Keratinocyte (primary cell): Measurements from ENCODE around the gene C18orf54. TPM values are rescaled to one million over a fixed set of nuclear protein-coding genes. Genes with fewer than 3 reads are reported as not detected.

Source experiments
- DNase-seq: peaks from one replicate; pipeline ENCODE4 v3.0.0-alpha.2; 2011; ENCODE audit warnings: low read depth, missing footprints, low spot score
- FAIRE-seq: peaks from 2 replicates; lab custom pipeline; 2011; peaks lifted over from hg19 to GRCh38; lab: Jason Lieb, UNC
- H2AFZ ChIP-seq: 2 replicates; pipeline ENCODE4 v1.6.0; 2012; ENCODE audit warnings: low read length, control low read depth, inconsistent platforms; ENCODE audit not compliant: control insufficient read depth
- H3K27ac ChIP-seq: 2 replicates; pipeline ENCODE4 v1.5.1; 2011; ENCODE audit warnings: low read length; ENCODE audit not compliant: control insufficient read depth, insufficient read depth
- H3K27me3 ChIP-seq: 3 replicates; pipeline ENCODE4 v1.6.0; 2011; ENCODE audit warnings: low read length; ENCODE audit not compliant: control insufficient read depth, insufficient read depth; ENCODE audit errors: extremely low read depth
- H3K36me3 ChIP-seq, 2 experiments: 2 replicates in 1 of 2; 3 replicates in 1 of 2; pipeline ENCODE4 v1.5.1; 2011; ENCODE audit warnings: low read length in 2 of 2, mild to moderate bottlenecking in 1 of 2; ENCODE audit not compliant: control insufficient read depth in 2 of 2, insufficient read depth in 2 of 2; ENCODE audit errors: extremely low read depth in 1 of 2
- H3K4me1 ChIP-seq: 3 replicates; pipeline ENCODE4 v1.5.1; 2011; ENCODE audit warnings: low read length; ENCODE audit not compliant: control insufficient read depth, insufficient read depth; ENCODE audit errors: extremely low read depth
- H3K4me2 ChIP-seq: 3 replicates; pipeline ENCODE4 v1.6.0; 2011; ENCODE audit warnings: low read depth, low read length; ENCODE audit not compliant: control insufficient read depth, insufficient read depth; ENCODE audit errors: extremely low read depth
- H3K4me3 ChIP-seq, 3 experiments: fragments of 200-600 bp in 1 of 3; sonication (generic) in 1 of 3; 2 replicates in 2 of 3; 3 replicates in 1 of 3; pipeline ENCODE4 v1.5.1; 2011 to 2016; ENCODE audit warnings: low read length in 3 of 3, mild to moderate bottlenecking in 3 of 3, control low read depth in 2 of 3, inconsistent platforms in 1 of 3, low read depth in 1 of 3, mixed read lengths in 1 of 3, mixed run types in 1 of 3, moderate library complexity in 1 of 3; ENCODE audit not compliant: control insufficient read depth in 2 of 3, insufficient read depth in 2 of 3; ENCODE audit errors: extremely low read depth in 1 of 3
- H3K79me2 ChIP-seq: 2 replicates; pipeline ENCODE4 v1.6.0; 2012; ENCODE audit warnings: low read length; ENCODE audit not compliant: control insufficient read depth, insufficient read depth
- H3K9ac ChIP-seq: 3 replicates; pipeline ENCODE4 v1.6.0; 2011; ENCODE audit warnings: low read length; ENCODE audit not compliant: control insufficient read depth, insufficient read depth; ENCODE audit errors: extremely low read depth
- H3K9me1 ChIP-seq: 3 replicates; pipeline ENCODE4 v1.6.0; 2011; ENCODE audit warnings: low read length; ENCODE audit not compliant: control insufficient read depth, insufficient read depth; ENCODE audit errors: extremely low read depth
- H3K9me3 ChIP-seq: 2 replicates; pipeline ENCODE4 v1.5.1; 2012; ENCODE audit warnings: low read depth, low read length; ENCODE audit not compliant: control insufficient read depth
- H4K20me1 ChIP-seq: 3 replicates; pipeline ENCODE4 v1.6.0; 2011; ENCODE audit warnings: low read length; ENCODE audit not compliant: control insufficient read depth, insufficient read depth; ENCODE audit errors: extremely low read depth
- CTCF ChIP-seq, 3 experiments: IDR thresholded peaks in 1 of 3; conservative IDR thresholded peaks in 1 of 3; optimal IDR thresholded peaks in 1 of 3; 2 replicates in 2 of 3; 3 replicates in 1 of 3; pipeline versions ENCODE3 to v1.5.1; 2011; ENCODE audit warnings: low read length in 3 of 3, mild to moderate bottlenecking in 3 of 3, moderate library complexity in 2 of 3, control low read depth in 1 of 3, inconsistent platforms in 1 of 3; ENCODE audit not compliant: insufficient read depth in 2 of 3; ENCODE audit errors: extremely low read depth in 1 of 3
- EZH2 ChIP-seq: IDR thresholded peaks from one replicate; pipeline ENCODE4 v1.6.1; 2012; ENCODE audit warnings: inconsistent platforms, mild to moderate bottlenecking, low read length, moderate library complexity
- dilution Hi-C: fragments of 300-500 bp; cut with MboI; formaldehyde crosslinking; loops from one replicate; pipeline ENCODE4 v1.7.0; 2020; ENCODE audit warnings: low sequenced_read_pairs; ENCODE audit not compliant: extremely low pct_ligation_motif_present
- polyA plus RNA-seq, 5 experiments: library from polyadenylated mRNA; depleted of rRNA in 3 of 5; stranded (reverse) in 3 of 5; stranded (forward) in 1 of 5; unstranded in 1 of 5; fragments of >200 nt; gene quantifications; 1 replicate in 1 of 5; 2 replicates in 3 of 5; 3 replicates in 1 of 5; pipeline versions ENCODE4 v1.2.1 to v1.2.3, GENCODE V29; 2011 to 2012; ENCODE audit warnings: missing spikeins in 2 of 5, low read depth in 1 of 5, low replicate concordance in 1 of 5

The C18orf54 gene
- polyA plus RNA-seq, 1 donor (not counting 4 experiments of a cell fraction or from before 2014, with no cell fraction given), result 5.1 TPM

- DNase-seq (no peak), FAIRE-seq (no peak)
- H3K4me2 ChIP-seq, result no peak overlapping the region
- dilution Hi-C loops, result no loop called here
- H3K36me3 ChIP-seq, result no peaks in the 10 kb centered on the region
- no peaks in the 10 kb centered on the region for H3K27me3 ChIP-seq
- H3K4me3 ChIP-seq, result no peak overlapping the region
- H3K9me3 ChIP-seq, result no peaks in the 10 kb centered on the region
- H3K9ac ChIP-seq, result no peak overlapping the region
- no peak overlapping the region for H2AFZ ChIP-seq
- no peaks in the 10 kb centered on the region for H3K9me1 ChIP-seq
- H3K27ac ChIP-seq, result no peak overlapping the region
- H3K79me2 ChIP-seq, result no peaks in the 10 kb centered on the region
- H3K4me1 ChIP-seq, result no peaks in the 10 kb centered on the region
- no peaks in the 10 kb centered on the region for H4K20me1 ChIP-seq
- TF ChIP-seq CTCF (optimal IDR thresholded peaks at IDR 0.05 in 1 of 3, IDR thresholded peaks at IDR 0.05 in 1 of 3, conservative IDR thresholded peaks at IDR 0.05 in 1 of 3; ENCODE audit: extremely low read depth in 1 of 3, insufficient read depth in 2 of 3, low read length in 3 of 3) (no peak), EZH2 (no peak)
Measured at GRCh38 chr18:54351186-54351585, 6.5 kb upstream of the C18orf54 start.

DNA sequence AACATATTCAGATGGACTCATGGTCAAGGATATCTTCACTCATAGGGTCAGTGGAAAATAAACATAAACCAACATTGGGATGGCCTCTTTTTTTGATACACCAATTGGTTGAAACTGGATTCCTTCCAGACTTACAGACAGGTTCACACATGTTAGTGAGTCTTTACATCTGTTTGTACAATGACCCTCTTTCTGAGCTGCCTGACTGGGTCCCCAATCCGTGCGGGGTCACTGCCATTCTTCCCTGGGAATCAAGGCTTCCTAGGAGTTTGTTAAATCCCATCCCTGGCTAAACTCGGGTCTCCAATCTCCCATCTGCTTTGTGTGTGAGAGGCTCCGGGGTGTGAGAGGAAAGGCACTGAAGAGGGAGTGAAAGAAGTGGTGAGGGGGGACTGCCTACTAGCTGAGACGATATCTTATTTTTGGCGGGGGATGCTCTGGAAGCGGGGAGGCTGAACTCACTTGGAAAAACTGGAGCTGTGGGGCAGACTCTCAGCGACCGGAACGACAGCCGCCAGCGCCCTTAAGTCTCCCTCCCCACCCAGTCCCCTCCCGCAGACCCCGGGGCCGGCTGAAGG is 535 bp upstream of the C18orf54 start:
- DNase-seq (no peak), FAIRE-seq (no peak)
- no peaks in the 10 kb centered on the region for H3K9me1 ChIP-seq
- H3K79me2 ChIP-seq, result peaks cover 7% of the 10 kb centered on the region
- dilution Hi-C loops, result no loop called here
- peak overlapping the region; percentile 88 for H2AFZ ChIP-seq
- H4K20me1 ChIP-seq, result no peaks in the 10 kb centered on the region
- no peaks in the 10 kb centered on the region for H3K27me3 ChIP-seq
- peak overlapping the region; percentile 67 to 97 (median 95) for H3K4me3 ChIP-seq
- H3K27ac ChIP-seq, result peak overlapping the region; percentile 82
- no peaks in the 10 kb centered on the region for H3K9me3 ChIP-seq
- H3K4me1 ChIP-seq, result peaks cover 10% of the 10 kb centered on the region
- H3K36me3 ChIP-seq, result no peaks in the 10 kb centered on the region
- TF ChIP-seq CTCF (optimal IDR thresholded peaks at IDR 0.05 in 1 of 3, IDR thresholded peaks at IDR 0.05 in 1 of 3, conservative IDR thresholded peaks at IDR 0.05 in 1 of 3; ENCODE audit: extremely low read depth in 1 of 3, insufficient read depth in 2 of 3, low read length in 3 of 3) (peak in 1 of 3 experiments; percentile 8), EZH2 (no peak)
- H3K9ac ChIP-seq, result peak overlapping the region; percentile 84
- H3K4me2 ChIP-seq, result peak overlapping the region; percentile 89
